Posterior cingulate gyrus (tissue), 11 donors: ENCODE results near the gene FBXO4.

Experiments used
- DNase-seq, 10 donors: peaks; one replicate each; pipeline versions ENCODE4 v3.0.0 to v3.0.0-alpha.2; 2020 to 2021; ENCODE audit warnings: mixed read lengths in 3 of 10
- intact Hi-C: fragments of 100-400 bp; cut with DNase I; formaldehyde crosslinking; loops from one replicate; pipeline ENCODE4 v1.15.1; 2023

The FBXO4 gene, protein sequence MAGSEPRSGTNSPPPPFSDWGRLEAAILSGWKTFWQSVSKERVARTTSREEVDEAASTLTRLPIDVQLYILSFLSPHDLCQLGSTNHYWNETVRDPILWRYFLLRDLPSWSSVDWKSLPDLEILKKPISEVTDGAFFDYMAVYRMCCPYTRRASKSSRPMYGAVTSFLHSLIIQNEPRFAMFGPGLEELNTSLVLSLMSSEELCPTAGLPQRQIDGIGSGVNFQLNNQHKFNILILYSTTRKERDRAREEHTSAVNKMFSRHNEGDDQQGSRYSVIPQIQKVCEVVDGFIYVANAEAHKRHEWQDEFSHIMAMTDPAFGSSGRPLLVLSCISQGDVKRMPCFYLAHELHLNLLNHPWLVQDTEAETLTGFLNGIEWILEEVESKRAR

GRCh38 chr5:41924872-41925554 lies at the start of gene FBXO4:
Gene FBXO4 (plus strand): TSS chr5:41925281. CDS start chr5:41925310, 29 bp downstream.
- peak; percentile 68 to 98 (median 83) for DNase-seq

DNA sequence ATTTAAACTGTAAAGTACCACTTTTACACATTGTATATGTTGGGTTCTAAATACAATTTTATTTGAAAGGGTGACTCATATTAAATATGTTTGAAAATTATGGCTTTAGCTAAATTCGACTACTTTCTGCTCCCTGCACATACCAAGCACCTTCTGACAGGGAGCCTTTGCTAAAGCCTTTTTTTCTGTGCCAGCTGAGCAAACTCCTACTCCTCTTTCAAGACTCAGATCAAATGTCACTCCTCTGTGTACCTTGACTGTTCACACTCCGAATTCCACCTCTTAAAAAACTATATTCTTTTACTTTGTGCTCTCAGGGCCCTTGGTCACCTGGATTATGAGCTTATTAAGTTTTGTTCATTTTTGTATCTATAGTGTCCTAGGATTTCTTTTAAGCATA lies 48.4 kb upstream of the FBXO4 start:
- no peak for DNase-seq
- intact Hi-C loops, result no loop called here

More at GRCh38 chr5:41924872-41925554, at the start of gene FBXO4:
- intact Hi-C loops, result loop anchor here (1.0 kb wide), 2 partner anchors 21 to 69 kb away; partner anchors contain the start of gene RIMOC1

GRCh38 chr5:41877408-41877807 lies 47.7 kb upstream of the FBXO4 start:
- no peak for DNase-seq
- intact Hi-C loops, result no loop called here

DNA sequence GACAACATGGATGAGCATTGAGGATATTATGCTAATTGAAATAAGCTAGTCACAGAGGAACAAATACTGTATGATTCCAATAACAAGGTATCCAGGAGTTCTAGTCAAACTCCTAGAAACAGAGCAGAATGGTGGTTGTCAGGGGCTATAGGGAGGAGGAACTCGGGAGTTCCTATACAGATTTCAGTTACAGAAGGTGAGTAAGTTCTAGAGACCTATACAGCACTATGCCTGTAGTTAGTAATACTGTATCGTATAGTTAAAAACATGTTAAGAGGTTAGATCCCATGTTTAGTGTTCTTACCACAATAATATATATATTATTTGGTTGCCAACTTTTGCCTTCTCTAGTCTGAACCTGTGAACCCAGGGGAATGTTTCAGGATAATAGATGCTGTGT lies 46.9 kb upstream of the FBXO4 start:
- intact Hi-C loops, result no loop called here
- DNase-seq, result no peak

- DNase-seq, result no peak
- intact Hi-C loops, result no loop called here
Observed at GRCh38 chr5:41878643-41879478, 46.2 kb upstream of the FBXO4 start.

DNA sequence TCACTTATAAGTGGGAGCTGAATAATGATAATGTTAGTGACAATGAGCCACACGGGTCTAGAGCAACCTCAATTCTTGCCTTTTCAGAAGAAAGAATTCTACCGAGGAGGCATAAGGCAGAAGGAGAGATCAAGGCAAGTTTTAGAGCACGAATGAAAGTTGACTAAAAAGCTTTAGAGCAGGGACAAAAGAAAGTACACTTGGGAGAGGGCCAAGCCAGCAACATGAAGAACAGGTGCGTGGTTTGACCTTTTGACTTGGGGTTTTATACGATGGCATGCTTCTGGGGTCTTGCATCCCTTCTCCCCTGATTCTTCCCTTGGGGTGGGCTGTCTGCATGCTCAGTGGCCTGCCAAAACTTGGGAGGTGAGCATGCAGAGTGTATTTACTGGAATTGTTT lies 42.3 kb upstream of the FBXO4 start:
- intact Hi-C loops, result no loop called here
- DNase-seq, result no peak

DNA sequence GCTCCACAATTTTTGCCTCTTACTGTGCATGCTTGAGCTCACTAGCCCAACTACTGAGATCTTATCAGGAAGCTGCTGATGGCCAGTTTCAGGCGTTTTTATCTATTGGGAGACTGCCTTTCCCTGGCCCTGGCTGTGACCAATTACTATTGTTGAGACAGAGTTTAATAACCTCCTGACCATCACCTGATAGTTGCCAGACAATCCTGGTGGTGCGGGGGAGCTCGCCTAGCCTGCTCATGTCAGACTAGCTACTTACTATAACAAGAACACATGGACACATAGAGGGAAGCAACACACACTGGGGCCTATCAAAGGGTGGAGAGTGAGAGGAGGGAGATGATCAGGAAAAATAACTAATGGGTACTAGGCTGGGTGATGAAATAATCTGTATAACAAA lies 41.8 kb upstream of the FBXO4 start:
- DNase-seq, result no peak
- intact Hi-C loops, result no loop called here

- intact Hi-C loops, result no loop called here
- DNase-seq, result no peak
Observed at GRCh38 chr5:41883936-41884335, 41.1 kb upstream of the FBXO4 start.

DNA sequence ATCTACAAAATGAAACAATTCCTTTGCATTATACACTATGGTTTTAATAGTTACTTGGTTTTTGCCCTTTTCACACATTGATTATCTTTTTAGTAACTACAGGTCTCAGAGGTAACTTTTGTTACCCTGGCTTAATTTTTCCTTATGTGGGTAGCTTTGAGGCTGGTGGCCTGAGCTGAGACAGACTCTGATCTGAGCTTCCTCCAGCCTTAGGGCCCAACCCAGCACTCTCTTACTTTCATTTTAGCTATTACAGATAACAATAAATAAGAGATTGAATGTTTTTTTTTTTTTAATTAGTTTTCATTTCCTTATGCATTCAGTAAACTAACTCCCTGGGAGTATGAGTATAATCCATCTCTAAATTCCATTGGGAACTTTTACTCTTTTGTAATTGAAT lies 39.8 kb upstream of the FBXO4 start:
- intact Hi-C loops, result no loop called here
- no peak for DNase-seq

- intact Hi-C loops, result no loop called here
- DNase-seq, result no peak
Observed at GRCh38 chr5:41891066-41891707, 33.9 kb upstream of the FBXO4 start.

GRCh38 chr5:41892031-41892430 lies 33.0 kb upstream of the FBXO4 start:
- DNase-seq, result no peak
- intact Hi-C loops, result no loop called here

GRCh38 chr5:41893074-41893851 lies 31.8 kb upstream of the FBXO4 start:
- intact Hi-C loops, result no loop called here
- DNase-seq, result no peak

GRCh38 chr5:41896230-41896629 lies 28.9 kb upstream of the FBXO4 start:
- intact Hi-C loops, result no loop called here

DNA sequence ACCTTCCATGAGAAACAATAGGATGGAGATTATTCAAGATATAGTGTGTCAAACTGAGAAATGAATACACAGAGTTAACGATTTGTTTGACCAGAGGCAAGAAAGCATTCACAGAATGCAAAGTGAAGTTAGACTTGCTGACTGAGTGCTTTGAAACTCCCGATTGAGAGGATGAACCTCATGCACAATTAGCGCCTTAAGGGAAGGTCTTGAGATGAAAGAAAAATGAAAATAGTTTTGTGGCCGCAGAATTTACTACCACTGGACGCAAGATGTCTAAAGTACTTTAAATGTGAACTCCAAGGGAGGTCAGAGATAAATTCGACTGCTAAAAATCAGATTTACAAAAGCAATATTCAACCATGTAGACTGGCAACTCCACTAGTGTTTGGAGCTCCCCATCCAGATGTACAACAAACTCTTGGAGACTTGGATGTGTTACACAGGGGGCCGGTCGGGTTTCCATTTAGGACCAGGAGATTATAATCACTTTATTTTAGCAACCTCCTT lies 21.6 kb upstream of the FBXO4 start:
- intact Hi-C loops, result no loop called here
- no peak for DNase-seq

More at GRCh38 chr5:41896230-41896629, 28.9 kb upstream of the FBXO4 start:
- no peak for DNase-seq

- peak; percentile 98 to 100 (median 99) for DNase-seq
- intact Hi-C loops, result loop anchor here (1.0 to 2.0 kb wide), 2 partner anchors 21 to 33 kb away; partner anchors contain the start of genes FBXO4 and OXCT1
Observed at GRCh38 chr5:41903892-41904799, 20.9 kb upstream of the FBXO4 start, which contains the start of gene RIMOC1. Gene RIMOC1 (plus strand): TSS chr5:41904344. CDS start chr5:41904368, 24 bp downstream.

GRCh38 chr5:41906151-41906550 lies 18.9 kb upstream of the FBXO4 start:
- intact Hi-C loops, result no loop called here
- no peak for DNase-seq

DNA sequence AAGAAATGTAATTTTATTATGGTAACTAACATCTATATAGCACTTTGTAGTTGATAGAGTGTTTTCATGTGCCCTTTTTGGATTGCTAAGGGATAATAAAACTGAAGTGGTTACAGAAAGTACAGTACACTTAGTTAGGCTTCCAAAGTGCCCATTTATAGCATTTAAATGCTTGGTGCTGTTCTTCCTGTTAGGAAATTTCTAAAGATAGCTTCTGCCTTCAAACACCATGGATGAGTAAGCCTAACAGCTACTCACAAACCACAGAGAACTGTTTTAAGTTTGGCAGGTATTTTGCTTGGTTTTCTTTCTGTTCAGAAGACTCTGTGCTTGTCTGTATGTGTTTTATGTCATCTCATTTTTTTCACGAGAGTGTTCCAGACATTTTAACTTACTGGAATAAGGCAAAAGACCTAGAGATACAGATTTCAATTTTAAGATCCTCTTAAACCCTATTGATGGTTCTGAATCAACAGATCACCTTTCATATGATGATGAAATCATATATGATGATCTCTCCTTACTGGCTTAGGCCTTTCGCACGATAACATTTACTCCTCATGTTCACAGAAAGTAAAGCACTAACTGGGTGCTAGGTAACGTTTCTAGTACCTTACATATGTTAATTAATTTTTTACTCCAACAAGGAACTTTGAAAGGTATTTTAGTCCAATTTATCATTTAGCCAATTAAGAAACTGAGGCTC lies 16.6 kb upstream of the FBXO4 start:
- DNase-seq, result no peak
- intact Hi-C loops, result no loop called here

GRCh38 chr5:41918105-41918504 lies 7.0 kb upstream of the FBXO4 start:
- intact Hi-C loops, result no loop called here
- no peak for DNase-seq
